Prostate gland (tissue), 1 donor: ENCODE measurements around the gene RNASE11.

Experiments
- POLR2A ChIP-seq: fragments of 450-650 bp; IDR thresholded peaks from one replicate; pipeline ENCODE4 v1.6.1; 2016; ENCODE audit warnings: antibody characterized with exemption, mild to moderate bottlenecking
- POLR2AphosphoS5 ChIP-seq: sonication (generic); formaldehyde crosslinking; IDR thresholded peaks from one replicate; pipeline ENCODE4 v1.6.1; 2017; ENCODE audit warnings: antibody characterized with exemption

DNA sequence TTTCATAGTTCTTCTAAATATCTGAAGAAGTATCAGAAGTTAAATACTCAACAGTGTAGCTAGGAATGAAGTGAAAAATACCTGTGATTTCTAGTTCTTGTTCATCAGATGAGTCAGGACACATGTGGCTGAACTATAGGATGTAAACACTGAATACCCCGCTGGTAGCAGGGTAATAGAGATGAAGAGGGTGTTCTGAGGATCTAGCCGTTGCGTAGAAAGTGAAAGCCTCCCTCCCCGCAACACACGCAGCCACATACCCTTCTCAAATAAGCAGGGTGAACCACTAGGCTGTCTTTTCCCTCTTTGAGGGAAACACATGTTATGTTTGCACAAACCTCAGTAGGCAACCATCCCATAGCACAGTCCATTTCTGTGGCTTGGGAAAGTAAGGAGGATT lies 19.8 kb upstream of the RNASE11 start:
- no peak for TF ChIP-seq POLR2AphosphoS5
- TF ChIP-seq POLR2A: no peak
